Endothelial cell of umbilical vein (primary cell): ENCODE measurements around the gene SENP2. TPM values are rescaled to one million over a fixed set of nuclear protein-coding genes. Genes with fewer than 3 reads are reported as not detected.
A peak's percentile ranks its signal among the peaks of the same experiment; 100 is the strongest.

Source experiments
- BruUV-seq: library from RNA; stranded (reverse); fragments of 400-500 nt; replicated peaks from 2 replicates; lab custom pipeline; 2021; lab: Mats Ljungman, UMichigan
- CTCF ChIA-PET: fragments of 300-600, 350-600 bp; sonication (Branson Sonifier 250); formaldehyde crosslinking; loops from one replicate; lab custom pipeline; 2021; ENCODE audit warnings: antibody characterized with exemption, inconsistent platforms; lab: Charles Lee
- POLR2A ChIA-PET: fragments of 300-600, 350-600 bp; sonication (Branson Sonifier 250); formaldehyde crosslinking; loops from one replicate; lab custom pipeline; 2021; ENCODE audit warnings: antibody characterized with exemption, inconsistent platforms; lab: Charles Lee
- DNase-seq: peaks from one replicate; pipeline ENCODE4 v3.0.0-alpha.2; 2011; ENCODE audit warnings: low read depth, low spot score
- FAIRE-seq: peaks from 2 replicates; lab custom pipeline; 2011; peaks lifted over from hg19 to GRCh38; lab: Jason Lieb, UNC
- H2AFZ ChIP-seq: 2 replicates; pipeline ENCODE4 v1.6.0; 2012; ENCODE audit warnings: low read depth, low read length, control low read depth, inconsistent platforms
- H3K27ac ChIP-seq: 2 replicates; pipeline ENCODE4 v1.5.1; 2011; ENCODE audit warnings: low read depth, mild to moderate bottlenecking, control low read depth, low read length, moderate library complexity; ENCODE audit not compliant: insufficient read depth
- H3K27me3 ChIP-seq, 2 experiments: 2 replicates each; pipeline versions ENCODE4 v1.6.0 to v1.6.1; 2011; ENCODE audit warnings: low read length in 2 of 2, mixed read lengths in 1 of 2; ENCODE audit not compliant: control insufficient read depth in 2 of 2, insufficient read depth in 2 of 2
- H3K36me3 ChIP-seq, 2 experiments: 2 replicates in 1 of 2; 3 replicates in 1 of 2; pipeline ENCODE4 v1.5.1; 2011; ENCODE audit warnings: low read length in 2 of 2, mild to moderate bottlenecking in 1 of 2, moderate library complexity in 1 of 2; ENCODE audit not compliant: control insufficient read depth in 2 of 2, insufficient read depth in 2 of 2; ENCODE audit errors: extremely low read depth in 1 of 2
- H3K4me1 ChIP-seq: 3 replicates; pipeline ENCODE4 v1.5.1; 2011; ENCODE audit warnings: mild to moderate bottlenecking, low read length; ENCODE audit not compliant: control insufficient read depth, insufficient read depth; ENCODE audit errors: extremely low read depth
- H3K4me2 ChIP-seq: 2 replicates; pipeline ENCODE4 v1.6.1; 2011; ENCODE audit warnings: low read length, control low read depth, mixed read lengths; ENCODE audit not compliant: insufficient read depth
- H3K4me3 ChIP-seq, 3 experiments: fragments of 200-600 bp in 1 of 3; sonication (generic), shearing (Covaris generic) in 1 of 3; replicated peaks in 1 of 3; 2 replicates each; pipeline ENCODE4 v1.5.1; 2011 to 2016; ENCODE audit warnings: control low read depth in 3 of 3, low read length in 3 of 3, mild to moderate bottlenecking in 2 of 3, inconsistent platforms in 1 of 3, low read depth in 1 of 3, moderate library complexity in 1 of 3; ENCODE audit not compliant: insufficient read depth in 1 of 3
- H3K79me2 ChIP-seq: 2 replicates; pipeline ENCODE4 v1.6.0; 2012; ENCODE audit warnings: low read length, inconsistent platforms; ENCODE audit not compliant: control insufficient read depth, insufficient read depth
- H3K9ac ChIP-seq: replicated peaks from 2 replicates; pipeline ENCODE3; 2011; ENCODE audit warnings: low read length, control low read depth; ENCODE audit not compliant: insufficient read depth; ENCODE audit errors: extremely low read depth
- H3K9me1 ChIP-seq: replicated peaks from 3 replicates; pipeline ENCODE4 v1.6.0; 2011; ENCODE audit warnings: mild to moderate bottlenecking, low read length; ENCODE audit not compliant: control insufficient read depth, insufficient read depth; ENCODE audit errors: extremely low read depth
- H3K9me3 ChIP-seq: replicated peaks from 2 replicates; pipeline ENCODE4 v1.5.1; 2012; ENCODE audit warnings: low read length, inconsistent platforms; ENCODE audit not compliant: control insufficient read depth, insufficient read depth
- H4K20me1 ChIP-seq: replicated peaks from 2 replicates; pipeline ENCODE3; 2011; ENCODE audit warnings: mild to moderate bottlenecking, low read length; ENCODE audit not compliant: control insufficient read depth, insufficient read depth; ENCODE audit errors: extremely low read depth
- CTCF ChIP-seq, 2 donors: IDR thresholded peaks; 1 replicate in 1 of 2; 2 replicates in 1 of 2; pipeline ENCODE4 v1.5.1; 2011; ENCODE audit warnings: low read length in 2 of 2, mild to moderate bottlenecking in 2 of 2, moderate library complexity in 2 of 2, control low read depth in 1 of 2, inconsistent platforms in 1 of 2, low read depth in 1 of 2; ENCODE audit not compliant: insufficient read depth in 1 of 2; ENCODE audit errors: extremely low read depth in 1 of 2
- EZH2 ChIP-seq: IDR thresholded peaks from 2 replicates; pipeline ENCODE4 v1.6.1; 2012; ENCODE audit warnings: borderline replicate concordance, low read depth, mild to moderate bottlenecking, moderate library complexity, low read length, inconsistent platforms; ENCODE audit not compliant: severe bottlenecking
- FOS ChIP-seq: IDR thresholded peaks from 2 replicates; pipeline ENCODE4 v1.6.1; 2011; ENCODE audit warnings: mild to moderate bottlenecking, low read length, moderate library complexity, borderline replicate concordance; ENCODE audit not compliant: insufficient read depth
- GATA2 ChIP-seq: IDR thresholded peaks from 2 replicates; pipeline ENCODE4 v1.7.0; 2011; ENCODE audit warnings: low read depth, mild to moderate bottlenecking, moderate library complexity, mixed read lengths, low read length; ENCODE audit not compliant: insufficient read length, insufficient read depth
- JUN ChIP-seq: IDR thresholded peaks from 2 replicates; pipeline ENCODE4 v1.6.1; 2011; ENCODE audit warnings: borderline replicate concordance, low read depth; ENCODE audit not compliant: insufficient read length, insufficient read depth
- MYC ChIP-seq: IDR thresholded peaks from one replicate; pipeline ENCODE4 v1.6.1; 2011; ENCODE audit warnings: mild to moderate bottlenecking, low read depth, low read length
- POLR2A ChIP-seq: IDR thresholded peaks from 2 replicates; pipeline ENCODE4 v1.6.1; 2012; ENCODE audit warnings: low read depth, mild to moderate bottlenecking, control low read depth, low read length
- POLR2AphosphoS5 ChIP-seq: IDR thresholded peaks from 2 replicates; pipeline ENCODE4 v1.6.1; 2012; ENCODE audit warnings: low read depth, mild to moderate bottlenecking, control low read depth, low read length, moderate library complexity; ENCODE audit not compliant: insufficient read depth
- dilution Hi-C: fragments of 300-500 bp; cut with MboI; formaldehyde crosslinking; loops from one replicate; pipeline ENCODE4 v1.15.0; 2019; ENCODE audit warnings: low sequenced_read_pairs; ENCODE audit not compliant: extremely low pct_ligation_motif_present
- intact Hi-C: fragments of 100-400 bp; cut with micrococcal nuclease; formaldehyde crosslinking; loops from one replicate; pipeline ENCODE4 v1.10.0; 2022
- polyA plus RNA-seq, 4 experiments: library from polyadenylated mRNA; depleted of rRNA in 3 of 4; stranded (reverse) in 3 of 4; unstranded in 1 of 4; fragments of >200 nt; gene quantifications; 2 replicates each; pipeline versions ENCODE4 v1.2.1 to v1.2.3, GENCODE V29; 2011 to 2012; ENCODE audit warnings: missing spikeins in 1 of 4
- total RNA-seq: library from RNA; stranded (reverse); gene quantifications from 2 replicates; pipeline ENCODE4 v1.2.3, GENCODE V29; 2021
- TF ChIP-seq, protein P1 (sequence below): IDR thresholded peaks from 2 replicates; pipeline ENCODE4 v1.6.1; 2011; ENCODE audit not compliant: insufficient read depth, insufficient read length

Gene SENP2
- total and polyA plus RNA-seq, 2 donors (not counting 3 experiments of a cell fraction or from before 2014, with no cell fraction given), result 3.8 to 40.4 TPM

DNA sequence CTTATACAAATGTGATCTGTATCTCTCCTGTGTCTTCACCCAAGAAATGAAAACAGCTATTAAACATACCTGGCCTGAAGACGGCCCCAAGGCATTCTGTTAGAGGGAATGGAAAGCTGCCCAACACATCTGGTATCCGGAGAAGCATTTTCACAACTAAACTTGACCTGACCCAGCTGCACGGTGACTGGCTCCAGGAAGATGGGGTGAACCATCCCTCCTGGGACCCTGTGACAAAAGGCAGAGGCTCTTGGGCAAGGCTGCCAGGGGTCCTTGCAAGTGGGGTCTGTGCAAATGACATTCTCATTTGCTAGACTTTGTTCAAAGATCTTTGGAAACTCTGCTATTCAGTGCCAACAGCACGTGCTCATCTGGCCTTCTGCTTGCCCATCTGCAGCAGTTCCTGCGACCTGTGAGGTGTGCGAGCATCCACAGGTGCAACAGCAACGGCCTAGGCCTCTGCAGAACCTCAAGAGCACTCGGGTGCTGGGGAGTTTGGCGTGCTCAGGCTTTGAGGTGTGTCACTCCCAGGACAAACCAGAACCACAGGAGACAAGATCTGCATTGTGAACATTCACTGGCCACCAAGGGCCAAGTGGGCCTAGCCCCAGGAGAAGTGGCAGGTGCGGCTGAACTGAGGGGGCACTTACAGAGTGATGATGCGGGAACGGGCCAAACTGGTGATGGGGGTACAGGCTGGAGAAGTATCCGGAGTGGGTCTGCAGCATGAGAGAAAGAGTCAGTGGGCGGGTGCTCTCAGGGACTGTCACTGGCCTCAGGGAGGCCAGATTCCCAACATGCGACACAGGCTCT is 71.8 kb downstream of the SENP2 start:
- TF ChIP-seq POLR2A (no peak), MYC (no peak), GATA2 (no peak), FOS (no peak), CTCF (IDR thresholded peaks at IDR 0.05; ENCODE audit: extremely low read depth in 1 of 2, insufficient read depth in 1 of 2, low read depth in 1 of 2, low read length in 2 of 2) (no peak), POLR2AphosphoS5 (no peak), JUN (no peak), EZH2 (no peak)
- TF ChIP-seq, protein P1, sequence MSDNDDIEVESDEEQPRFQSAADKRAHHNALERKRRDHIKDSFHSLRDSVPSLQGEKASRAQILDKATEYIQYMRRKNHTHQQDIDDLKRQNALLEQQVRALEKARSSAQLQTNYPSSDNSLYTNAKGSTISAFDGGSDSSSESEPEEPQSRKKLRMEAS, result no peak
- Histone ChIP-seq H3K79me2 (peaks cover 5% of the 10 kb centered on the region), H2AFZ (no peak overlapping the region), H4K20me1 (no peaks in the 10 kb centered on the region), H3K27ac (peak overlapping the region; percentile 76), H3K9me1 (no peaks in the 10 kb centered on the region), H3K4me3 (no peak overlapping the region), H3K36me3 (peaks cover 11 to 29% of the 10 kb centered on the region in 2 experiments), H3K27me3 (no peaks in the 10 kb centered on the region), H3K9me3 (no peaks in the 10 kb centered on the region), H3K4me2 (no peak overlapping the region), H3K9ac (no peak overlapping the region), H3K4me1 (peaks cover 55% of the 10 kb centered on the region)
- no peak for FAIRE-seq
- no peak for DNase-seq
- POLR2A ChIA-PET, result interaction anchor here (0.6 to 1.1 kb wide), 2 partner anchors 82 to 280 kb away, joined by 3 to 5 read pairs; partner anchors contain the start of gene TRA2B
- intact Hi-C loops, result loop anchor here (10.0 kb wide), 1 partner anchor 887 kb away; the partner anchor contains the start of gene CRYGS
- CTCF ChIA-PET, result interaction anchor here (0.6 to 7.6 kb wide), 11 partner anchors 20 to 619 kb away, joined by 3 to 223 read pairs (median 5); no protein-coding TSS in a partner anchor
- dilution Hi-C loops, result no loop called here
- TSS peak; percentile 10 for BruUV-seq
